Measurements from ENCODE around the gene MLLT10. TPM values are rescaled to one million over a fixed set of nuclear protein-coding genes. Genes with fewer than 3 reads are reported as not detected.

MLLT10 gene
- total RNA-seq, 1 experiment from 2014 or later = 60.1 TPM

DNA sequence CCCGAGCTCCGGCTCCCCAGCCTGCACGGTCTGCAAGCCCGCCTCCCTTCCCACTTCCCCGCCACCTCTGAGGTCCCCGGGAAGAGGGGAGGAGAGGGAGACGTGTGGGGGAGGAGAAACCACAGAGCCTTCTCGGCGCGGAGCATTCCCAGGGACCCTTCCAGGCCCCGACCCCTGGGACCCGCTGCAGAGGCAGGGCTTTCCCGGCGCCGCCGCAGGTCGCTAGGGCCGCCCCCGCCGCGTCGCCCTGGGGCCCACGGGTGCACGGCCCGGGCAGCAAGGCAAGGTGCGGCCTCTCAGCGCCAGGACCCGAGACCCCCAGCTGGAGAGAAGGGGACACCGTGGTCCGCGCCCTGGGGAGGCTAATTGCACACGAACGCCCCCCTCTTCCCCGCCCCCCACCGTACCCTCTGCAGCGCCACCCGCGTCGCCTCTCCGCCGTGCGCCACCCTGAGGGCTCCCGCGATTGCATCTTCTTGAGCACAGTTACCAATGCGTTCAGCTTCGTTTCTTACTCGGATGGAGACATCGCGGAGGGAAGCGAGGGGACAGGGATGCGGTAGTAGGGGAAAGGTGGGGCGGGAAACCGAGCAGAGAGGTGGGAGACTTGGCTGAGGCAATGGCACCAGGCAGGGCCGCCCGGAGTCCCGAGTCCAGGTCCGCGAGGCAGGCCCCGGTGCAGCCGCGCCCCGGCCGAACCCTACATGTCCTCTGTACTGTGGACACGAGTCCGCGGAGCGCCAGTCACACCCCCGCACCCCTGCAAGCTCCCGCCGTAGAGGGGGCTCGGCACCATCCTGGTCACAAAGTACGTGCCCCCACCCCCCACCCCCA lies 37.5 kb upstream of the MLLT10 start:
- peaks cover 41% of the 10 kb centered on the region for H3K27me3 Mint-ChIP-seq (ENCODE audit: low read depth)
- CTCF ChIA-PET = interaction anchor here (0.5 to 5.9 kb wide), 28 partner anchors 10 to 683 kb away, joined by 3 to 84 read pairs (median 4); partner anchors contain the start of genes DNAJC1 and SKIDA1

More for the DNA sequence above, 37.5 kb upstream of the MLLT10 start:
- ATAC-seq (peak; percentile 3), DNase-seq (ENCODE audit: low spot score) (peak; percentile 53)
- Mint-ChIP-seq H3K9me3 (no peaks in the 10 kb centered on the region), H3K4me1 (peaks cover 60% of the 10 kb centered on the region), H3K27ac (no peak overlapping the region), H3K4me3 (peak overlapping the region; percentile 80), H3K36me3 (0 out of 2 replicates have a peak, but pooled peaks cover 2% of the 10 kb centered on the region)
- TF ChIP-seq ATF1 (CRISPR knock-in tag; IDR thresholded peaks at IDR 0.05) (peak; percentile 48; the same call in 1 of the 2 replicates), KAT7 (CRISPR knock-in tag; IDR thresholded peaks at IDR 0.05; ENCODE audit: borderline replicate concordance) (0 out of 2 replicates have a peak, but pooled peaks have one; percentile 19), TCF7 (CRISPR knock-in tag; IDR thresholded peaks at IDR 0.05; ENCODE audit: low read depth) (peak; percentile 6; the same call in 1 of the 2 replicates), ZNF232 (CRISPR knock-in tag; IDR thresholded peaks at IDR 0.05) (0 out of 2 replicates have a peak, but pooled peaks have one; percentile 26), TEAD1 (CRISPR knock-in tag; IDR thresholded peaks at IDR 0.05) (peak; percentile 55; the same call in 1 of the 2 replicates), ZNF423 (CRISPR knock-in tag; IDR thresholded peaks at IDR 0.05) (peak; percentile 73), OVOL2 (CRISPR knock-in tag; IDR thresholded peaks at IDR 0.05; ENCODE audit: borderline replicate concordance) (no peak), NFE2L1 (CRISPR knock-in tag; IDR thresholded peaks at IDR 0.05) (peak; percentile 11; the same call in 1 of the 2 replicates), JUN (CRISPR knock-in tag; IDR thresholded peaks at IDR 0.05) (0 out of 2 replicates have a peak, but pooled peaks have one; percentile 42), CREM (CRISPR knock-in tag; IDR thresholded peaks at IDR 0.05) (peak; percentile 74; the same call in 1 of the 2 replicates), TEAD4 (CRISPR knock-in tag; IDR thresholded peaks at IDR 0.05) (peak; percentile 5; the same call in 1 of the 2 replicates), ETV6 (CRISPR knock-in tag; IDR thresholded peaks at IDR 0.05) (no peak), SP1 (CRISPR knock-in tag; conservative IDR thresholded peaks at IDR 0.05) (no peak; the same call in 1 of the 2 replicates), FOXK1 (CRISPR knock-in tag; IDR thresholded peaks at IDR 0.05) (peak; percentile 8; the same call in 1 of the 2 replicates)
- TF ChIP-seq, protein P1, sequence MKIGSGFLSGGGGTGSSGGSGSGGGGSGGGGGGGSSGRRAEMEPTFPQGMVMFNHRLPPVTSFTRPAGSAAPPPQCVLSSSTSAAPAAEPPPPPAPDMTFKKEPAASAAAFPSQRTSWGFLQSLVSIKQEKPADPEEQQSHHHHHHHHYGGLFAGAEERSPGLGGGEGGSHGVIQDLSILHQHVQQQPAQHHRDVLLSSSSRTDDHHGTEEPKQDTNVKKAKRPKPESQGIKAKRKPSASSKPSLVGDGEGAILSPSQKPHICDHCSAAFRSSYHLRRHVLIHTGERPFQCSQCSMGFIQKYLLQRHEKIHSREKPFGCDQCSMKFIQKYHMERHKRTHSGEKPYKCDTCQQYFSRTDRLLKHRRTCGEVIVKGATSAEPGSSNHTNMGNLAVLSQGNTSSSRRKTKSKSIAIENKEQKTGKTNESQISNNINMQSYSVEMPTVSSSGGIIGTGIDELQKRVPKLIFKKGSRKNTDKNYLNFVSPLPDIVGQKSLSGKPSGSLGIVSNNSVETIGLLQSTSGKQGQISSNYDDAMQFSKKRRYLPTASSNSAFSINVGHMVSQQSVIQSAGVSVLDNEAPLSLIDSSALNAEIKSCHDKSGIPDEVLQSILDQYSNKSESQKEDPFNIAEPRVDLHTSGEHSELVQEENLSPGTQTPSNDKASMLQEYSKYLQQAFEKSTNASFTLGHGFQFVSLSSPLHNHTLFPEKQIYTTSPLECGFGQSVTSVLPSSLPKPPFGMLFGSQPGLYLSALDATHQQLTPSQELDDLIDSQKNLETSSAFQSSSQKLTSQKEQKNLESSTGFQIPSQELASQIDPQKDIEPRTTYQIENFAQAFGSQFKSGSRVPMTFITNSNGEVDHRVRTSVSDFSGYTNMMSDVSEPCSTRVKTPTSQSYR (CRISPR knock-in tag; IDR thresholded peaks at IDR 0.05) = peak; percentile 57; the same call in 1 of the 2 replicates
- TF ChIP-seq, protein P2, sequence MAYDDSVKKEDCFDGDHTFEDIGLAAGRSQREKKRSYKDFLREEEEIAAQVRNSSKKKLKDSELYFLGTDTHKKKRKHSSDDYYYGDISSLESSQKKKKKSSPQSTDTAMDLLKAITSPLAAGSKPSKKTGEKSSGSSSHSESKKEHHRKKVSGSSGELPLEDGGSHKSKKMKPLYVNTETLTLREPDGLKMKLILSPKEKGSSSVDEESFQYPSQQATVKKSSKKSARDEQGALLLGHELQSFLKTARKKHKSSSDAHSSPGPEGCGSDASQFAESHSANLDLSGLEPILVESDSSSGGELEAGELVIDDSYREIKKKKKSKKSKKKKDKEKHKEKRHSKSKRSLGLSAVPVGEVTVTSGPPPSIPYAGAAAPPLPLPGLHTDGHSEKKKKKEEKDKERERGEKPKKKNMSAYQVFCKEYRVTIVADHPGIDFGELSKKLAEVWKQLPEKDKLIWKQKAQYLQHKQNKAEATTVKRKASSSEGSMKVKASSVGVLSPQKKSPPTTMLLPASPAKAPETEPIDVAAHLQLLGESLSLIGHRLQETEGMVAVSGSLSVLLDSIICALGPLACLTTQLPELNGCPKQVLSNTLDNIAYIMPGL (CRISPR knock-in tag; IDR thresholded peaks at IDR 0.05) = peak; percentile 15; the same call in 1 of the 2 replicates
- TF ChIP-seq, protein P3, sequence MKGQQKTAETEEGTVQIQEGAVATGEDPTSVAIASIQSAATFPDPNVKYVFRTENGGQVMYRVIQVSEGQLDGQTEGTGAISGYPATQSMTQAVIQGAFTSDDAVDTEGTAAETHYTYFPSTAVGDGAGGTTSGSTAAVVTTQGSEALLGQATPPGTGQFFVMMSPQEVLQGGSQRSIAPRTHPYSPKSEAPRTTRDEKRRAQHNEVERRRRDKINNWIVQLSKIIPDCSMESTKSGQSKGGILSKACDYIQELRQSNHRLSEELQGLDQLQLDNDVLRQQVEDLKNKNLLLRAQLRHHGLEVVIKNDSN (CRISPR knock-in tag; IDR thresholded peaks at IDR 0.05) = 0 out of 2 replicates have a peak, but pooled peaks have one; percentile 23
- TF ChIP-seq, protein P4, sequence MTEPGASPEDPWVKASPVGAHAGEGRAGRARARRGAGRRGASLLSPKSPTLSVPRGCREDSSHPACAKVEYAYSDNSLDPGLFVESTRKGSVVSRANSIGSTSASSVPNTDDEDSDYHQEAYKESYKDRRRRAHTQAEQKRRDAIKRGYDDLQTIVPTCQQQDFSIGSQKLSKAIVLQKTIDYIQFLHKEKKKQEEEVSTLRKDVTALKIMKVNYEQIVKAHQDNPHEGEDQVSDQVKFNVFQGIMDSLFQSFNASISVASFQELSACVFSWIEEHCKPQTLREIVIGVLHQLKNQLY (CRISPR knock-in tag; IDR thresholded peaks at IDR 0.05) = 0 out of 2 replicates have a peak, but pooled peaks have one; percentile 87
- TF ChIP-seq, protein P5, sequence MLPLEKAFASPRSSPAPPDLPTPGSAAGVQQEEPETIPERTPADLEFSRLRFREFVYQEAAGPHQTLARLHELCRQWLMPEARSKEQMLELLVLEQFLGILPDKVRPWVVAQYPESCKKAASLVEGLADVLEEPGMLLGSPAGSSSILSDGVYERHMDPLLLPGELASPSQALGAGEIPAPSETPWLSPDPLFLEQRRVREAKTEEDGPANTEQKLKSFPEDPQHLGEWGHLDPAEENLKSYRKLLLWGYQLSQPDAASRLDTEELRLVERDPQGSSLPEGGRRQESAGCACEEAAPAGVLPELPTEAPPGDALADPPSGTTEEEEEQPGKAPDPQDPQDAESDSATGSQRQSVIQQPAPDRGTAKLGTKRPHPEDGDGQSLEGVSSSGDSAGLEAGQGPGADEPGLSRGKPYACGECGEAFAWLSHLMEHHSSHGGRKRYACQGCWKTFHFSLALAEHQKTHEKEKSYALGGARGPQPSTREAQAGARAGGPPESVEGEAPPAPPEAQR (CRISPR knock-in tag; IDR thresholded peaks at IDR 0.05) = no peak
- TF ChIP-seq, protein P6, sequence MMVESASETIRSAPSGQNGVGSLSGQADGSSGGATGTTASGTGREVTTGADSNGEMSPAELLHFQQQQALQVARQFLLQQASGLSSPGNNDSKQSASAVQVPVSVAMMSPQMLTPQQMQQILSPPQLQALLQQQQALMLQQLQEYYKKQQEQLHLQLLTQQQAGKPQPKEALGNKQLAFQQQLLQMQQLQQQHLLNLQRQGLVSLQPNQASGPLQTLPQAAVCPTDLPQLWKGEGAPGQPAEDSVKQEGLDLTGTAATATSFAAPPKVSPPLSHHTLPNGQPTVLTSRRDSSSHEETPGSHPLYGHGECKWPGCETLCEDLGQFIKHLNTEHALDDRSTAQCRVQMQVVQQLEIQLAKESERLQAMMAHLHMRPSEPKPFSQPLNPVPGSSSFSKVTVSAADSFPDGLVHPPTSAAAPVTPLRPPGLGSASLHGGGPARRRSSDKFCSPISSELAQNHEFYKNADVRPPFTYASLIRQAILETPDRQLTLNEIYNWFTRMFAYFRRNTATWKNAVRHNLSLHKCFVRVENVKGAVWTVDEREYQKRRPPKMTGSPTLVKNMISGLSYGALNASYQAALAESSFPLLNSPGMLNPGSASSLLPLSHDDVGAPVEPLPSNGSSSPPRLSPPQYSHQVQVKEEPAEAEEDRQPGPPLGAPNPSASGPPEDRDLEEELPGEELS (CRISPR knock-in tag; IDR thresholded peaks at IDR 0.05) = 0 out of 2 replicates have a peak, but pooled peaks have one; percentile 28
- TF ChIP-seq, protein P7, sequence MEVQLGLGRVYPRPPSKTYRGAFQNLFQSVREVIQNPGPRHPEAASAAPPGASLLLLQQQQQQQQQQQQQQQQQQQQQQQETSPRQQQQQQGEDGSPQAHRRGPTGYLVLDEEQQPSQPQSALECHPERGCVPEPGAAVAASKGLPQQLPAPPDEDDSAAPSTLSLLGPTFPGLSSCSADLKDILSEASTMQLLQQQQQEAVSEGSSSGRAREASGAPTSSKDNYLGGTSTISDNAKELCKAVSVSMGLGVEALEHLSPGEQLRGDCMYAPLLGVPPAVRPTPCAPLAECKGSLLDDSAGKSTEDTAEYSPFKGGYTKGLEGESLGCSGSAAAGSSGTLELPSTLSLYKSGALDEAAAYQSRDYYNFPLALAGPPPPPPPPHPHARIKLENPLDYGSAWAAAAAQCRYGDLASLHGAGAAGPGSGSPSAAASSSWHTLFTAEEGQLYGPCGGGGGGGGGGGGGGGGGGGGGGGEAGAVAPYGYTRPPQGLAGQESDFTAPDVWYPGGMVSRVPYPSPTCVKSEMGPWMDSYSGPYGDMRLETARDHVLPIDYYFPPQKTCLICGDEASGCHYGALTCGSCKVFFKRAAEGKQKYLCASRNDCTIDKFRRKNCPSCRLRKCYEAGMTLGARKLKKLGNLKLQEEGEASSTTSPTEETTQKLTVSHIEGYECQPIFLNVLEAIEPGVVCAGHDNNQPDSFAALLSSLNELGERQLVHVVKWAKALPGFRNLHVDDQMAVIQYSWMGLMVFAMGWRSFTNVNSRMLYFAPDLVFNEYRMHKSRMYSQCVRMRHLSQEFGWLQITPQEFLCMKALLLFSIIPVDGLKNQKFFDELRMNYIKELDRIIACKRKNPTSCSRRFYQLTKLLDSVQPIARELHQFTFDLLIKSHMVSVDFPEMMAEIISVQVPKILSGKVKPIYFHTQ (CRISPR knock-in tag; IDR thresholded peaks at IDR 0.05) = no peak
- POLR2A ChIA-PET = interaction anchor here (0.5 to 6.1 kb wide), 23 partner anchors 9 to 1131 kb away, joined by 3 to 103 read pairs (median 4); partner anchors contain the start of genes MLLT10 and SKIDA1

All from WTC11 (cell line).